DMS153 (cell line): ENCODE measurements around the gene ORAI3.

Experiments
- DNase-seq: peaks from one replicate; lab custom pipeline; 2025; lab: John Stamatoyannopoulos, UW

Gene ORAI3

GRCh38 chr16:30948667-30949649 is at the start of gene ORAI3:
Gene ORAI3 (plus strand): TSS chr16:30949068. CDS start chr16:30949290, 222 bp downstream.
- no peak for DNase-seq

GRCh38 chr16:30899794-30900193 is 49.1 kb upstream of the ORAI3 start:
- DNase-seq, result no peak

DNA sequence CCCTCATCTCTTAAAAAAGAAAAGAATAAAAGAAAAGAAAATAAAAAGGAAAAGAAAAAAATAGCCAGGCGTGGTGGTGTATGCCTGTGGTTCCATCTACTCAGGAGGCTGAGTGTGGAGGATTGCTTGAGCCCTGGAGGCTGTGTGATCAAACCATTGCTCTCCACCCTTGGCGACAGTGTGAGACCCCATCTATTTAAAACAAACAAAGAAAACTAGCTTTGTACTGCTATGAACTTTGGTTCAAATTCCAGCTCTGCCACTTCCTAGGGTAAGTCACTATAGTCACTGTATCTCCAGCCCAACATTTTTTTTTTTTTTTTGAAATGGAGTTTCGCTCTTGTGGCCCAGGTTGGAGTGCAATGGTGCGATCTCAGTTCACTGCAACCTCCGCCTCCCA is 48.3 kb upstream of the ORAI3 start:
- DNase-seq, result no peak

- DNase-seq, result no peak
Measured at GRCh38 chr16:30901201-30902028, 47.5 kb upstream of the ORAI3 start.

GRCh38 chr16:30902029-30902972 is 46.6 kb upstream of the ORAI3 start:
- no peak for DNase-seq

DNA sequence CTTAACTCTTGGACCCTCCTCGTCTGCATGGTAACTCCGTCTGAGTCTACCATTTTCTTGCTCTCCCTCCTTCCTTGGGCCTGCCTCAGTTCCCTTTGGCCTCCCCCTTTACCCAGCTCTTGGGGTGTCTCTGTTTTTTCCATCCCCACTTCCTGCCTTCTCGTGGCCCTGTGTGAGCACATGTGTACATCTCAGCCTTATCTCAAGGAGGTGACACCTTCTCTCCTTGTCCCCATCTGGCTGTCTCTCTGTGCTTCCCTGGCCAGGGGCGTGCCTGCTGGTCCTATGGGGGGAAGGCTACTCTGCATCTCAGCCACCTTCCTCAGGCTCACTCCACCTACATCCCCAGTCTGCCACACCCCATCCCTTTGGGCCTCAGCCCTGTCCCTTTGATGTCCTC is 45.9 kb upstream of the ORAI3 start:
- DNase-seq, result no peak

- DNase-seq, result peak; percentile 13
Measured at GRCh38 chr16:30903596-30903995, 45.3 kb upstream of the ORAI3 start.

- no peak for DNase-seq
Measured at GRCh38 chr16:30904114-30904780, 44.6 kb upstream of the ORAI3 start.

- DNase-seq, result no peak
Measured at GRCh38 chr16:30907064-30907463, 41.8 kb upstream of the ORAI3 start.

- DNase-seq, result no peak
Measured at GRCh38 chr16:30910427-30911029, 38.3 kb upstream of the ORAI3 start.

DNA sequence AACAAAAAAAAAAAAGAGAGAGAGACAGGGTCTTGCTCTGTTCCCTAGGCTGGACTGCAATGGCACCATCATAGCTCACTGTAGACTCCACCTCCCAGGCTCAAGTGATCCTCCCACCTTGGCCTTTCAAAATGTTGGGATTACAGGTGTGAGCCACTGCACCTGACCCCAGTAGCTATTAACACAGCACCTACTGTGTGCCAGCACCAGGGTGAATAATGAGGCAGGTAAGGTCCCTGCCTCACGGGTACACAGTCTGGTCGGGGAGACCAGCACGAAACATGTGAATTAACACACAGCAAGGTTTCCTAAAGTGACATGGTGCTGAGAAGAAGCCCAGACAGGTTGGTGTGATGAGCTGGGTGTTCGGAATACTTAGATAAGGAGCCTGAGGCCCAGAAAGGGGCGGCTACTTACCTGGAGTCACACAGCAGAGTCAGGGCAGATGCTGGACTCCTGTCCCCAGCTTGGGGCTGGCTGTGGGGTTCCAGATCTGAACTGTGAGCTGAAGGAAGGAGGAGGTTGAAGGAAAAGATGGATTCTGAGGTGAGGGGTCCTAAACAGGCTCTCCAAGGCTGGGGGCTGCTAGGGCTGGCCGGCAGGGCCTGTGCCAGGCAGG is 36.0 kb upstream of the ORAI3 start:
- DNase-seq, result no peak

DNA sequence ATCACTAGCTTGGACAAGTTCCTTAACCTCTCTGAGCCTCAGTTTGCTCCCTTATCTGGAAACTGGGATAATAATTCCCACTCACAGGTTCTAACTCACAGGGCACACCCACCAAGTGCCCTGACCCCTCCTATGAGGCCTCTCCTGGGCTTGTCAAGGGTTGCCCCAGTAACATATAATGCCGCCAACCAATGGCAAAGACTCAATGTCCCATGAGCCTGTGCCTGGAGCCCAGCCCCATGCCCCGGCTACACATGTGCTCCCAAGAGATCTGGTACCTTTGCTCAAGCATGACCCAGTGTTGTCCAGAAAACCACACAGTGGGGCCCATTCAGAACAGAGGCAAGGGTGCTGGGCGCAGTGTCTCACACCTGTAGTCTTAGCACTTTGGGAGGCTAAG is 34.0 kb upstream of the ORAI3 start:
- DNase-seq, result no peak

- no peak for DNase-seq
Measured at GRCh38 chr16:30918614-30919013, 30.3 kb upstream of the ORAI3 start.

- DNase-seq, result no peak
Measured at GRCh38 chr16:30920891-30921290, 28.0 kb upstream of the ORAI3 start.

GRCh38 chr16:30921459-30921747 is 27.5 kb upstream of the ORAI3 start:
- no peak for DNase-seq

- DNase-seq, result peak; percentile 76
Measured at GRCh38 chr16:30921748-30922419, 27.0 kb upstream of the ORAI3 start.

DNA sequence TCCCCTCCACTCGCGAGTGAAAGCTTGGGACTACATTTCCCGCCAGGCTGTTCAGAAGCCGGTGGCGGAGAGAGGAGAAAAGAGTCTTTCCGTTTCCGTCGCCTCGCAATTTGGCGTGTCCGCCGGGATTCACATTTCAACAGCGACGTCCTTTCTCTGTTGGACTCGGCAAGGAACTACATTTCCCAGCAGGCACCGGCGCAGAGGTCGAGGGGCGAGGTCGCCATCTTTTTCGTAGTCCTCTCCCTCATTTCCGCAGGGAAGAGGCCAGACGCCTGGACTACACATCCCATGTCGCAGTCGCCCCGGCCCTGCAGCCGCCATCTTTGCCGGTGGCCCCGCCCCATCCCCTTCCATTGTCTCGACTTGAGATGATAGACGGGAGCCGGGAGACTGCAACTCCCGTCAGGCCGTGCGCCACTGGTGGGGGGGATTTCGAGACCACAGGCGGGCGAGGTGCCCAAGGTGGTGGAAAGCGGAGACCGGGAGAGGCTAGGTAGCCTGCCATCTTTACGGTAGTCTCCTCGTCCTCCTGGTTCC is 26.4 kb upstream of the ORAI3 start:
- DNase-seq, result peak; percentile 100

DNA sequence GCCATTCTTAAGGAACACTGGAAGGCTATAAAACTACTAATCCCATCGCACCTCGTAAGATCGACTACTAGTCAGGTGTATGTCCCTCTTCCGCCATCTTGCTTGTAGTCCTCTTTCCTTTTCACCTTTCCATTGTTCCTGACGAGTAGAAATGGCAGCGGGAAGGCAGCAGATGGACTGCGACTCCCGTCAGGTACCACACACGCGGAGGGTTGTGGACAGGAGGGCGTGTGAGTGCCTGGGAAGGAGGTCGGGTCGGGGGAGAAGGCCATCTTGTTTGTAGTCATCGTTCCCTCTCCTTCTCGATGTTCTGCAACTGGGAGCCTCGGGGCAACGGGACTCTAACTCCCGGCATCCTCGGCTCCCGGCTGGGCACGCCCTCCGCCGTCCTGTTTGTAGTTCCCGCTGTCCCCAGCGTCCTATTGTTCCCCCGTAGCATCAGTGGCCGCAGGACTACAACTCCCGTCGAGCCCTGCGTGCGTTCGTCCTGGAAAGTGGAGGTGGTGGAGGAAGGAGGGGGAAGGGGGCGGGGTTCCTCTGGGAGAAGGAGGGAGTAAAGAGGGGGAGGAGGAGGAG is 25.8 kb upstream of the ORAI3 start:
- peak; percentile 99 for DNase-seq

DNA sequence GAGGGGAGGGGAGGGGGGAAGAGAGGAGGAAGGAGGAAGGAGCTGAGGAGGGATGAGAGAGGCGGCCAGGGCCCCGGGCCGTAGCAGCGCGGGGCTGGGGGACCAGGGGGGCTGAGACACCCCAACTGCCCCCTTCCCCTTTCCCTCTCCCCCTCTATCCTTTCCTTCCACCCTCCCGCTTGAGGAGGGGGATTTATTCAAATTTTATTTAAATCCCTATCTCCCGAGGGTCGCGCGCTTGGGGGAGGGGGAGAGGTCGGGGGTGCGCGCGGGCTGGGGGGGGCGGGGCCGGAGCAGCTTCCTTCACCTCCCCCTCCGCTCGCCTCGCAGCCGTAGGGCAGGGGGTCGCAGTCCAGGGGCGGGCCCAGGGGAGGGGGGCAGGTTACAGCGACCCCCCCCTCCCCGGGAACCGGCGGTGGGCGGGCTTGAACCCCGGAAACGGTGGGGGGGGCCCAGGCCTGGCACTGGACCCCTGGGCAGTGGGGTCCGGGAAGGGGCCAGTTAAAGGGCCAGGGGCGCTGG is 25.3 kb upstream of the ORAI3 start, which contains the start of gene FBXL19:
Gene FBXL19, plus strand, starts transcription at position 19 of the 522 bp plus-strand sequence. CDS start 2,183 bp downstream, outside the sequence.
- no peak for DNase-seq
